HG02970 (cell line): Measurements from ENCODE around the gene SLC25A43.
"Not testable (repeated sequence)": the region's sequence is repeated elsewhere in the genome, so short reads cannot be mapped to it uniquely, and the experiment has no call there.

Experiments used
- ATAC-seq: cut with Tn5 transposase; IDR thresholded peaks from one replicate; pipeline ENCODE4 v1.9.1; 2021; ENCODE audit warnings: mild to moderate bottlenecking, moderate library complexity, moderate number of reproducible peaks; ENCODE audit not compliant: unreplicated experiment, low FRiP score

The SLC25A43 gene

GRCh38 chrX:119493851-119494495 is 94.8 kb downstream of the SLC25A43 start:
- ATAC-seq = not testable (repeated sequence)

- no peak for ATAC-seq
These were observed 96.9 kb downstream of the SLC25A43 start for GRCh38 chrX:119495734-119496726.

GRCh38 chrX:119497185-119497584 is 98.0 kb downstream of the SLC25A43 start:
- ATAC-seq = no peak

- ATAC-seq = no peak
These were observed 101.1 kb downstream of the SLC25A43 start for GRCh38 chrX:119500061-119500800.

GRCh38 chrX:119501511-119502148 is 102.5 kb downstream of the SLC25A43 start:
- no peak for ATAC-seq

- no peak for ATAC-seq
These were observed 103.8 kb downstream of the SLC25A43 start for GRCh38 chrX:119502727-119503483.

GRCh38 chrX:119503484-119503861 is 104.3 kb downstream of the SLC25A43 start:
- ATAC-seq = no peak
